Tibial nerve (tissue), 4 donors: Measurements from ENCODE around the gene PHKB.

Experiments used
- CTCF ChIP-seq, 5 experiments: fragments of 200-600 bp in 3 of 5; fragments of 450-650 bp in 2 of 5; sonication (generic) in 3 of 5; IDR thresholded peaks; one replicate each; pipeline ENCODE4 v1.5.1; 2016 to 2019; ENCODE audit warnings: antibody characterized with exemption in 5 of 5, mild to moderate bottlenecking in 3 of 5, moderate library complexity in 2 of 5
- EP300 ChIP-seq, 2 donors: sonication (generic); formaldehyde crosslinking; IDR thresholded peaks; one replicate each; pipeline ENCODE4 v1.6.1; 2017; ENCODE audit warnings: antibody characterized with exemption in 2 of 2, mild to moderate bottlenecking in 1 of 2
- POLR2A ChIP-seq, 2 donors: fragments of 450-650 bp; IDR thresholded peaks; one replicate each; pipeline ENCODE4 v1.6.1; 2017; ENCODE audit warnings: antibody characterized with exemption in 2 of 2, mild to moderate bottlenecking in 2 of 2, moderate library complexity in 2 of 2

- TF ChIP-seq CTCF (IDR thresholded peaks at IDR 0.05) (no peak), POLR2A (IDR thresholded peaks at IDR 0.05) (no peak), EP300 (IDR thresholded peaks at IDR 0.05) (no peak)
Observed at GRCh38 chr16:47490471-47490870, 29.3 kb downstream of the PHKB start.
